Gastroesophageal sphincter (tissue), 4 donors: ENCODE results near the gene MSANTD1. TPM values are rescaled to one million over a fixed set of nuclear protein-coding genes. Genes with fewer than 3 reads are reported as not detected.

ENCODE experiments used
- ATAC-seq: fragments of 150-250 bp; one replicate; pipeline ENCODE4 v1.9.1; 2016; ENCODE audit warnings: mild to moderate bottlenecking, moderate library complexity
- H3K27ac ChIP-seq, 4 donors: fragments of 200-600 bp; sonication (generic) in 3 of 4; 1 replicate in 3 of 4; 2 replicates in 1 of 4; pipeline ENCODE4 v1.5.1; 2016 to 2019
- H3K27me3 ChIP-seq: fragments of 200-600 bp; sonication (generic); one replicate; pipeline ENCODE4 v1.5.1; 2019
- H3K36me3 ChIP-seq, 2 donors: fragments of 200-600 bp; sonication (generic); one replicate each; pipeline ENCODE4 v1.5.1; 2019; ENCODE audit warnings: control low read depth in 1 of 2
- H3K4me1 ChIP-seq, 3 donors: fragments of 200-600 bp; sonication (generic); 1 replicate in 2 of 3; 2 replicates in 1 of 3; pipeline ENCODE4 v1.5.1; 2016 to 2019; ENCODE audit warnings: control low read depth in 2 of 3
- H3K4me3 ChIP-seq, 2 donors: fragments of 200-600 bp; sonication (generic); one replicate each; pipeline ENCODE4 v1.5.1; 2019; ENCODE audit warnings: mild to moderate bottlenecking in 1 of 2, moderate library complexity in 1 of 2
- H3K9me3 ChIP-seq, 3 donors: fragments of 200-600 bp; sonication (generic); one replicate each; pipeline ENCODE4 v1.5.1; 2017 to 2019; ENCODE audit warnings: control low read depth in 2 of 3
- CTCF ChIP-seq, 4 experiments: fragments of 200-600 bp in 2 of 4; fragments of 450-650 bp in 2 of 4; sonication (generic) in 1 of 4; IDR thresholded peaks; one replicate each; pipeline ENCODE4 v1.5.1; 2017 to 2019; ENCODE audit warnings: antibody characterized with exemption in 4 of 4, mild to moderate bottlenecking in 2 of 4, moderate library complexity in 2 of 4
- EP300 ChIP-seq: sonication (generic); formaldehyde crosslinking; IDR thresholded peaks from one replicate; pipeline ENCODE4 v1.6.1; 2017; ENCODE audit warnings: antibody characterized with exemption, mild to moderate bottlenecking
- POLR2A ChIP-seq, 2 donors: fragments of 450-650 bp; IDR thresholded peaks; one replicate each; pipeline ENCODE4 v1.6.1; 2017; ENCODE audit warnings: antibody characterized with exemption in 2 of 2, mild to moderate bottlenecking in 2 of 2, moderate library complexity in 1 of 2
- POLR2AphosphoS5 ChIP-seq: sonication (generic); formaldehyde crosslinking; IDR thresholded peaks from one replicate; pipeline ENCODE4 v1.6.1; 2017; ENCODE audit warnings: antibody characterized with exemption
- WGBS, 2 donors: methylation state at CpG; one replicate each; pipeline ENCODE4 v1.1.5; 2018; ENCODE audit warnings: low coverage in 1 of 2; 5-methylcytosine and 5-hydroxymethylcytosine counted together
- total RNA-seq, 4 donors: library from RNA; depleted of rRNA; stranded (reverse); fragments of >200 nt; gene quantifications; one replicate each; pipeline ENCODE4 v1.1.0, GENCODE V29; 2016

Gene MSANTD1
- total RNA-seq, 4 donors from 2014 or later: 0.78 to 6.9 (median 1.5) TPM; not detected in 1

- Histone ChIP-seq H3K27me3 (no peaks in the 10 kb centered on the region), H3K9me3 (no peaks in the 10 kb centered on the region), H3K4me1 (peaks cover 0 to 21% (median 5%) of the 10 kb centered on the region in 3 donors), H3K4me3 (no peak overlapping the region), H3K36me3 (peaks cover 0 to 12% of the 10 kb centered on the region in 2 donors), H3K27ac (no peak overlapping the region)
- no CpG with 5 or more reads among the region's 16 CpGs for WGBS, 2 donors
- TF ChIP-seq POLR2A (IDR thresholded peaks at IDR 0.05) (no peak), EP300 (no peak), CTCF (IDR thresholded peaks at IDR 0.05) (no peak), POLR2AphosphoS5 (no peak)
- no peak for ATAC-seq
These were observed 2.2 kb upstream of the MSANTD1 start for GRCh38 chr4:3246458-3247398.

GRCh38 chr4:3247399-3248177, 1.4 kb upstream of the MSANTD1 start:
- Histone ChIP-seq H3K27ac (no peak overlapping the region), H3K4me1 (peaks cover 0 to 12% (median 0%) of the 10 kb centered on the region in 3 donors), H3K9me3 (no peaks in the 10 kb centered on the region), H3K36me3 (peaks cover 0 to 12% of the 10 kb centered on the region in 2 donors), H3K4me3 (no peak overlapping the region), H3K27me3 (no peaks in the 10 kb centered on the region)
- no peak for TF ChIP-seq CTCF (IDR thresholded peaks at IDR 0.05)
- no peak for TF ChIP-seq POLR2AphosphoS5
- no peak for TF ChIP-seq EP300
- TF ChIP-seq POLR2A (IDR thresholded peaks at IDR 0.05): no peak
- whole genome bisulfite sequencing, 2 donors: 93% methylated on average over 4 of the region's 21 CpGs; no CpG with 5 or more reads in 1 of the 2 donors
- no peak for ATAC-seq

- no peak overlapping the region for H3K27ac ChIP-seq
- H3K4me1 ChIP-seq: peaks cover 0 to 7% (median 0%) of the 10 kb centered on the region in 3 donors
- H3K9me3 ChIP-seq: no peaks in the 10 kb centered on the region
- WGBS, 2 donors: 98% methylated on average over 8 of the region's 14 CpGs; no CpG with 5 or more reads in 1 of the 2 donors
- H3K4me3 ChIP-seq: no peak overlapping the region
- no peak for ATAC-seq
- peaks cover 0 to 12% of the 10 kb centered on the region in 2 donors for H3K36me3 ChIP-seq
- no peak for TF ChIP-seq POLR2A (IDR thresholded peaks at IDR 0.05)
- no peak for TF ChIP-seq CTCF (IDR thresholded peaks at IDR 0.05)
- TF ChIP-seq EP300: no peak
- no peak for TF ChIP-seq POLR2AphosphoS5
- no peaks in the 10 kb centered on the region for H3K27me3 ChIP-seq
These were observed 830 bp upstream of the MSANTD1 start for GRCh38 chr4:3248178-3248480.

- no peaks in the 10 kb centered on the region for H3K9me3 ChIP-seq
- H3K36me3 ChIP-seq: peaks cover 0 to 8% of the 10 kb centered on the region in 2 donors
- H3K4me3 ChIP-seq: no peak overlapping the region
- H3K4me1 ChIP-seq: peaks cover 0 to 7% (median 0%) of the 10 kb centered on the region in 3 donors
- TF ChIP-seq CTCF (IDR thresholded peaks at IDR 0.05): no peak
- TF ChIP-seq POLR2AphosphoS5: no peak
- no peak for TF ChIP-seq POLR2A (IDR thresholded peaks at IDR 0.05)
- no peak for TF ChIP-seq EP300
- no peak overlapping the region for H3K27ac ChIP-seq
- no peaks in the 10 kb centered on the region for H3K27me3 ChIP-seq
- ATAC-seq: no peak
- whole genome bisulfite sequencing, 2 donors: 100% methylated on average over 1 of the region's 20 CpGs; no CpG with 5 or more reads in 1 of the 2 donors
These were observed 915 bp downstream of the MSANTD1 start for GRCh38 chr4:3249711-3250437.
